AG09319 (cell line): Measurements from ENCODE around the gene ASMT.

Source experiments
- DNase-seq: peaks from one replicate; pipeline ENCODE4 v3.0.0-alpha.2; 2010; ENCODE audit warnings: low read depth; ENCODE audit errors: extremely low read depth
- TF ChIP-seq, protein P1 (sequence below): IDR thresholded peaks from 2 replicates; pipeline ENCODE4 v1.5.1; 2011; ENCODE audit warnings: low read depth, mild to moderate bottlenecking, inconsistent platforms, low read length, moderate library complexity

The ASMT gene

GRCh38 chrX:1629244-1629643 lies 14.4 kb downstream of the ASMT start:
- TF ChIP-seq, protein P1, sequence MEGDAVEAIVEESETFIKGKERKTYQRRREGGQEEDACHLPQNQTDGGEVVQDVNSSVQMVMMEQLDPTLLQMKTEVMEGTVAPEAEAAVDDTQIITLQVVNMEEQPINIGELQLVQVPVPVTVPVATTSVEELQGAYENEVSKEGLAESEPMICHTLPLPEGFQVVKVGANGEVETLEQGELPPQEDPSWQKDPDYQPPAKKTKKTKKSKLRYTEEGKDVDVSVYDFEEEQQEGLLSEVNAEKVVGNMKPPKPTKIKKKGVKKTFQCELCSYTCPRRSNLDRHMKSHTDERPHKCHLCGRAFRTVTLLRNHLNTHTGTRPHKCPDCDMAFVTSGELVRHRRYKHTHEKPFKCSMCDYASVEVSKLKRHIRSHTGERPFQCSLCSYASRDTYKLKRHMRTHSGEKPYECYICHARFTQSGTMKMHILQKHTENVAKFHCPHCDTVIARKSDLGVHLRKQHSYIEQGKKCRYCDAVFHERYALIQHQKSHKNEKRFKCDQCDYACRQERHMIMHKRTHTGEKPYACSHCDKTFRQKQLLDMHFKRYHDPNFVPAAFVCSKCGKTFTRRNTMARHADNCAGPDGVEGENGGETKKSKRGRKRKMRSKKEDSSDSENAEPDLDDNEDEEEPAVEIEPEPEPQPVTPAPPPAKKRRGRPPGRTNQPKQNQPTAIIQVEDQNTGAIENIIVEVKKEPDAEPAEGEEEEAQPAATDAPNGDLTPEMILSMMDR = no peak
- no peak for DNase-seq

GRCh38 chrX:1646009-1646408 lies 31.1 kb downstream of the ASMT start:
- DNase-seq = no peak
- TF ChIP-seq, protein P1 = no peak

DNA sequence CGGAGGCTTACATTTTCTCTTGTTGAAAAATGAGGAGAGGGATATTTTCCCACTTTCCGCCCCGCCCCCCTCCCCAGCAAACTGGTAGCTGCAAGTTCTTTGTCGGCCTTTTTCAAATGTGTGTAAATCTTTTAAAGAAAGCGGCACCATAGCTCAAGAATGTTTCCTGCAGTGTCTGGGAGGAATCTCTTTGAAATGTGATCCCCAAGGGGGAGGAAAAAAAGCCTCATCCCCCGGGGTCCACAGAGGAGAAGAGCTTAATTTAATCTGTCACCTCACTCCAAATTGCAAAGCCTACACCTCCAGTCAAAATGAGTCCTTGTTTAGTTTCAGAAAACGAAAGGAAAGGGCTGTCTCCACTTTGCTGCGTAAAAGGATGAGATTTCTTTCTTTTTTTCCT lies 34.8 kb downstream of the ASMT start:
- DNase-seq = no peak

DNA sequence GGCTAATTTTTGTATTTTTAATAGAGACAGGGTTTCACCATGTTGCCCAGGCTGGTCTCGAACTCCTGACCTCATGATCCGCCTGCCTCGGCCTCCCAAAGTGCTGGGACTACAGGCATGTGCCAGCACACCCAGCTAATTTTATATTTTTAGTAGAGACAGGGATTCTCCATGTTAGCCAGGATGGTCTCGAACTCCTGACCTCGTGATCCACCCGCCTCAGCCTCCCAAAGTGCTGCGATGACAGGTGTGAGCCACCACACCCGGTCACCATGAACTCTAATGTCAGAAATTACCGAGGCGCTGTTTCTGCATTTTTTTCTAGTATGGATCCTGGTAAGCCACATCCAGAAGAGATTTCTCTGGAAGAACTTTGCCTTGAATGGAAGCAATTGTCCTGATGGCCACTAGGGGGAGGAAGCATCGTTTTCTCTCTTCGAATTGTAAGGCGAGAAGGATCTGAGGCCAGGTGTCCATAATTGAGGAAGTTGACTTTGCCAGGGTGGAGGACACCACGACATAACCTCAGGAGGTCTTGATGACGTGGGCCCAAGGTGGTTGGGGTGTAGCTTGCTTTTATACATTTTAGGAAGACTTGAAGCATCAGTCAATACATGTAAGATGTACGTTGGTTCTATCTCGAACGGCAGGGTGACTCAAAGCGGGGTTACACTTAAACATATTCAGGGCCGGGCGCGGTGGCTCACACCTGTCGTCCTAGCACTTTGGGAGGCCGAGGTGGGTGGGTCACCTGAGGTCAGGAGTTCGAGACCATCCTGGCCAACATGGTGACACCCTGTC lies 37.4 kb downstream of the ASMT start:
- TF ChIP-seq, protein P1 = peak; percentile 89
- peak; percentile 16 for DNase-seq

More for the DNA sequence above, 34.8 kb downstream of the ASMT start:
- TF ChIP-seq, protein P1 = no peak

- no peak for DNase-seq
- TF ChIP-seq, protein P1 = no peak
These were observed 41.5 kb downstream of the ASMT start for GRCh38 chrX:1656379-1656778.

GRCh38 chrX:1657367-1658070 lies 42.7 kb downstream of the ASMT start:
- DNase-seq = no peak
- TF ChIP-seq, protein P1 = no peak

- TF ChIP-seq, protein P1 = no peak
- DNase-seq = no peak
These were observed 43.2 kb downstream of the ASMT start for GRCh38 chrX:1658071-1658491.
